Esophagus squamous epithelium (tissue), 5 donors: ENCODE data around the gene FAM53B. TPM values are rescaled to one million over a fixed set of nuclear protein-coding genes. Genes with fewer than 3 reads are reported as not detected.

Source experiments
- DNase-seq: peaks from one replicate; lab custom pipeline; 2025; lab: John Stamatoyannopoulos, UW
- H3K27ac ChIP-seq, 4 donors: fragments of 200-600 bp; sonication (generic); one replicate each; pipeline ENCODE4 v1.5.1; 2016 to 2019; ENCODE audit warnings: mild to moderate bottlenecking in 1 of 4
- H3K27me3 ChIP-seq, 4 donors: fragments of 200-600 bp; sonication (generic); 1 replicate in 3 of 4; 2 replicates in 1 of 4; pipeline versions ENCODE4 v1.5.1 to v1.6.0; 2017 to 2021; ENCODE audit warnings: antibody characterized with exemption in 1 of 4
- H3K36me3 ChIP-seq, 3 donors: fragments of 200-600 bp; sonication (generic); one replicate each; pipeline ENCODE4 v1.5.1; 2016 to 2019
- H3K4me1 ChIP-seq, 3 donors: fragments of 200-600 bp; sonication (generic); one replicate each; pipeline ENCODE4 v1.5.1; 2017 to 2019
- H3K4me3 ChIP-seq, 4 donors: fragments of 200-600 bp; sonication (generic); 1 replicate in 3 of 4; 2 replicates in 1 of 4; pipeline ENCODE4 v1.5.1; 2016 to 2019; ENCODE audit warnings: mild to moderate bottlenecking in 2 of 4, moderate library complexity in 1 of 4
- H3K9me3 ChIP-seq, 3 donors: fragments of 200-600 bp; sonication (generic); one replicate each; pipeline ENCODE4 v1.5.1; 2016 to 2019
- POLR2A ChIP-seq, 4 donors: fragments of 450-650 bp; IDR thresholded peaks; one replicate each; pipeline ENCODE4 v1.6.1; 2017; ENCODE audit warnings: antibody characterized with exemption in 4 of 4, mild to moderate bottlenecking in 4 of 4, moderate library complexity in 3 of 4
- WGBS, 2 donors: methylation state at CpG; one replicate each; pipeline ENCODE4 v1.1.5; 2018; 5-methylcytosine and 5-hydroxymethylcytosine counted together
- intact Hi-C: fragments of 100-400 bp; cut with DNase I; formaldehyde crosslinking; loops from one replicate; pipeline ENCODE4 v1.15.0; 2022
- total RNA-seq, 4 donors: library from RNA; depleted of rRNA; stranded (reverse); fragments of >200 nt; gene quantifications; one replicate each; pipeline ENCODE4 v1.1.0, GENCODE V29; 2016
- TF ChIP-seq, protein P1 (sequence below), 6 experiments: fragments of 450-650 bp in 4 of 6; fragments of 200-600 bp in 2 of 6; sonication (generic) in 2 of 6; IDR thresholded peaks; one replicate each; pipeline ENCODE4 v1.5.1; 2016 to 2019; ENCODE audit warnings: antibody characterized with exemption in 6 of 6, mild to moderate bottlenecking in 4 of 6, moderate library complexity in 4 of 6
- donor health status: DM: yes; HTN: yes; CAD: no.

FAM53B gene
- total RNA-seq, 4 donors from 2014 or later = 27.4 to 54.2 (median 31.5) TPM

- 85 to 92% methylated on average over 10 to 12 of the region's 18 CpGs for WGBS, 2 donors
- Histone ChIP-seq H3K27me3 (no peaks in the 10 kb centered on the region), H3K36me3 (no peaks in the 10 kb centered on the region), H3K9me3 (no peaks in the 10 kb centered on the region), H3K4me1 (peaks cover 0 to 4% (median 0%) of the 10 kb centered on the region in 3 donors), H3K27ac (no peak overlapping the region), H3K4me3 (no peak overlapping the region)
- intact Hi-C loops = no loop called here
- no peak for DNase-seq
- no peak for TF ChIP-seq POLR2A (IDR thresholded peaks at IDR 0.05)
- TF ChIP-seq, protein P1, sequence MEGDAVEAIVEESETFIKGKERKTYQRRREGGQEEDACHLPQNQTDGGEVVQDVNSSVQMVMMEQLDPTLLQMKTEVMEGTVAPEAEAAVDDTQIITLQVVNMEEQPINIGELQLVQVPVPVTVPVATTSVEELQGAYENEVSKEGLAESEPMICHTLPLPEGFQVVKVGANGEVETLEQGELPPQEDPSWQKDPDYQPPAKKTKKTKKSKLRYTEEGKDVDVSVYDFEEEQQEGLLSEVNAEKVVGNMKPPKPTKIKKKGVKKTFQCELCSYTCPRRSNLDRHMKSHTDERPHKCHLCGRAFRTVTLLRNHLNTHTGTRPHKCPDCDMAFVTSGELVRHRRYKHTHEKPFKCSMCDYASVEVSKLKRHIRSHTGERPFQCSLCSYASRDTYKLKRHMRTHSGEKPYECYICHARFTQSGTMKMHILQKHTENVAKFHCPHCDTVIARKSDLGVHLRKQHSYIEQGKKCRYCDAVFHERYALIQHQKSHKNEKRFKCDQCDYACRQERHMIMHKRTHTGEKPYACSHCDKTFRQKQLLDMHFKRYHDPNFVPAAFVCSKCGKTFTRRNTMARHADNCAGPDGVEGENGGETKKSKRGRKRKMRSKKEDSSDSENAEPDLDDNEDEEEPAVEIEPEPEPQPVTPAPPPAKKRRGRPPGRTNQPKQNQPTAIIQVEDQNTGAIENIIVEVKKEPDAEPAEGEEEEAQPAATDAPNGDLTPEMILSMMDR (IDR thresholded peaks at IDR 0.05) = no peak
These were observed 147.9 kb downstream of the FAM53B start for GRCh38 chr10:124596116-124596785.

DNA sequence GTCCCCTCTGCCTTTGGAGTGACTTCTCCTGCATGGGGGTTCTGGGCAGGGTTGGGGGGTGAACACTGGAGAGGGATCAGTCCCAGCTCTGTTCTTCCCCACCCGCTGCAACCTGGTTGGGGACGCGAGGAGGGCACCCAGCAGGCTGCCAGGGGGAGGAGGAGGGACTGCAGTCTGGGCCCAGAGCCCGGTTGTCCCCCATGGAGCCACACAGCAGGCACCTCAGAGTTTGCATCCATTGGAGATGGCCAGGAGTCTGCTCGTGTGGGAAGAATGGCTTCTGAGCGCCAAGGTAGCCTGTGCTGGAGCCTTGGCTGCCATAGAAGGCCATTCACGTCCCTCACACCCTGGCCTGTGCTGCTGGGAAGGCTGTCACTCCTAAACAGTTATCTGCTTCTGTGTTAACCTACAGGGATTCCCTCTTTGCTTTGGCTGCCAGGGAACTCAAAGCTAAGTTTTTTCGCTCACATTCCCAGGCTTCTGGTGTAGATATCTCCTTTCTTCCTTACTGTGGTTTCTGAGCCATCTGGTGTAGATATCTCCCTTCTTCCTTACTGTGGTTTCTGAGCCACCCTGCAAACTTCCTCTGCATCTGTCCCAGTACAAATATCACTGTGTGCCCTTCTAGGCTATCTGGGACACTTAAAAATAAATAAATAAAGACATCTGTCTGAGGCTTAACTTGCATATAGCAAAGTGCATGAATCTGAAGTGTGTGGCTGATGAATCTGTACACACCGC lies 148.9 kb downstream of the FAM53B start:
- Histone ChIP-seq H3K36me3 (no peaks in the 10 kb centered on the region), H3K4me3 (no peak overlapping the region), H3K27ac (no peak overlapping the region), H3K9me3 (no peaks in the 10 kb centered on the region), H3K4me1 (peaks cover 0 to 5% (median 0%) of the 10 kb centered on the region in 3 donors), H3K27me3 (no peaks in the 10 kb centered on the region)
- intact Hi-C loops = no loop called here
- 89 to 93% methylated on average over 3 to 5 of the region's 9 CpGs for WGBS, 2 donors
- DNase-seq = no peak
- no peak for TF ChIP-seq POLR2A (IDR thresholded peaks at IDR 0.05)
- TF ChIP-seq, protein P1 (IDR thresholded peaks at IDR 0.05) = no peak

- intact Hi-C loops = no loop called here
These were observed 149.9 kb downstream of the FAM53B start for GRCh38 chr10:124594240-124594639.

DNA sequence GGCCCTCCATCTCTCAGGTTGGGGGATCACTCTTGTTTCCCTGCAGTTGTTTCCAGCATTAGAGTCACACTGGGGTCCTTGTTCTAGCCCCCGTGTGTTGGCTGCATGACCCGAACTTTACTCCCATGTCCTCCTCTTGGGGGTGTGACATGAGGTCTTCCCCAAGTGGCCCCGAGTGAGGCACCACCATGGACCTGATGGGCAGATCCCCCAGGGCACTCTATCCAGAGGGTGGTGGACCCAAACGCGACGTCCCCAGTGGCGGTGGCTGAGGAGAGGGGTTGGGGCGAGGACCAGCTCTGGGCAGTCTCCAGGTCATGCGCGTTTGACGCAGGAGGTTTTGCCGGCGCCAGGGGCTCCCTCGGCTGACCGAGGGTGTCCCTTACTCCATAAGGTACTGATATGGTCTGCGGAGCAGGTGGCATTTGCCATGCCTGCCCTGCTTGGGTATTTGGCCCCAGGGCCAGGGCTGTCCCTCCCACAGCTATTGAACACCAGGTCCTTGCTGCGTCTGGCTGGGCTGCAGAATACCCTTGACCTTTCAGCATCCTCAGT lies 150.7 kb downstream of the FAM53B start:
- Histone ChIP-seq H3K4me1 (peaks cover 11 to 23% (median 15%) of the 10 kb centered on the region in 3 donors), H3K9me3 (no peaks in the 10 kb centered on the region), H3K27ac (no peak overlapping the region), H3K36me3 (no peaks in the 10 kb centered on the region), H3K27me3 (no peaks in the 10 kb centered on the region), H3K4me3 (no peak overlapping the region)
- TF ChIP-seq, protein P1 (IDR thresholded peaks at IDR 0.05) = no peak
- no peak for TF ChIP-seq POLR2A (IDR thresholded peaks at IDR 0.05)
- no peak for DNase-seq
- 75 to 90% methylated on average over 2 to 4 of the region's 17 CpGs for WGBS, 2 donors
- intact Hi-C loops = no loop called here

More at GRCh38 chr10:124594240-124594639, 149.9 kb downstream of the FAM53B start:
- H3K27ac ChIP-seq = no peak overlapping the region
- no peaks in the 10 kb centered on the region for H3K9me3 ChIP-seq
- H3K36me3 ChIP-seq = no peaks in the 10 kb centered on the region
- TF ChIP-seq, protein P1 (IDR thresholded peaks at IDR 0.05) = no peak
- no peak for TF ChIP-seq POLR2A (IDR thresholded peaks at IDR 0.05)
- DNase-seq = no peak
- no peaks in the 10 kb centered on the region for H3K27me3 ChIP-seq
- H3K4me3 ChIP-seq = no peak overlapping the region
- peaks cover 3 to 16% (median 7%) of the 10 kb centered on the region in 3 donors for H3K4me1 ChIP-seq
- whole genome bisulfite sequencing, 2 donors = 67 to 74% methylated on average over 6 of the region's 6 CpGs
